Smooth muscle cell (in vitro differentiated cells): ENCODE results near the gene FANCE. TPM values are rescaled to one million over a fixed set of nuclear protein-coding genes. Genes with fewer than 3 reads are reported as not detected.
A peak's percentile ranks its signal among the peaks of the same experiment; 100 is the strongest.

ENCODE experiments used
- DNase-seq: peaks from one replicate; lab custom pipeline; 2025; ENCODE audit not compliant: unreplicated experiment; lab: John Stamatoyannopoulos, UW
- H2AFZ ChIP-seq: fragments of 200-600 bp; sonication (generic); 2 replicates; pipeline ENCODE4 v1.6.0; 2016; ENCODE audit warnings: antibody characterized with exemption, low read depth, mild to moderate bottlenecking
- H3F3A ChIP-seq: fragments of 200-600 bp; sonication (generic); 2 replicates; pipeline ENCODE4 v1.6.0; 2017; ENCODE audit warnings: antibody characterized with exemption, low read depth
- H3K27ac ChIP-seq: fragments of 200-600 bp; sonication (generic); 2 replicates; pipeline ENCODE4 v1.5.1; 2016; ENCODE audit warnings: low read depth, mild to moderate bottlenecking
- H3K27me3 ChIP-seq: fragments of 200-600 bp; sonication (generic); 2 replicates; pipeline ENCODE4 v1.6.1; 2016; ENCODE audit warnings: low read depth, mild to moderate bottlenecking
- H3K36me3 ChIP-seq: fragments of 200-600 bp; sonication (generic); 2 replicates; pipeline ENCODE4 v1.5.1; 2016; ENCODE audit warnings: low read depth
- H3K4me1 ChIP-seq: fragments of 200-600 bp; sonication (generic); 2 replicates; pipeline ENCODE4 v1.5.1; 2016; ENCODE audit warnings: low read depth
- H3K4me2 ChIP-seq: fragments of 200-600 bp; sonication (generic); 2 replicates; pipeline ENCODE4 v1.6.0; 2016; ENCODE audit warnings: mild to moderate bottlenecking
- H3K4me3 ChIP-seq: fragments of 200-600 bp; sonication (generic); 2 replicates; pipeline ENCODE4 v1.5.1; 2016; ENCODE audit warnings: mild to moderate bottlenecking
- H3K79me2 ChIP-seq: fragments of 200-600 bp; sonication (generic); 2 replicates; pipeline ENCODE4 v1.6.0; 2016; ENCODE audit warnings: low read depth, mild to moderate bottlenecking
- H3K9ac ChIP-seq: fragments of 200-600 bp; sonication (generic); 2 replicates; pipeline ENCODE4 v1.6.0; 2016; ENCODE audit warnings: low read depth
- H3K9me3 ChIP-seq: fragments of 200-600 bp; sonication (generic); replicated peaks from 2 replicates; pipeline ENCODE4 v1.5.1; 2016; ENCODE audit warnings: low read depth
- H4K20me1 ChIP-seq: fragments of 200-600 bp; sonication (generic); 2 replicates; pipeline ENCODE4 v1.6.0; 2016; ENCODE audit warnings: low read depth
- WGBS: methylation state at CpG from one replicate; pipeline ENCODE4 v1.1.7; 2016; ENCODE audit warnings: low lambda C conversion rate; 5-methylcytosine and 5-hydroxymethylcytosine counted together
- polyA plus RNA-seq: library from polyadenylated mRNA; unstranded; fragments of >200 nt; fragmentation: Nextera tagmentation; extraction: Ambion mirVana; gene quantifications from 2 replicates; pipeline ENCODE4 v1.2.1, GENCODE V29; 2016
- total RNA-seq: library from RNA; depleted of rRNA; stranded (reverse); fragments of >200 nt; gene quantifications from 2 replicates; pipeline ENCODE4 v1.2.3, GENCODE V29; 2014
- TF ChIP-seq, protein P1 (sequence below): fragments of 200-600 bp; sonication (generic); IDR thresholded peaks from 2 replicates; pipeline ENCODE4 v1.5.1; 2017; ENCODE audit warnings: borderline replicate concordance, mild to moderate bottlenecking, antibody characterized with exemption; ENCODE audit not compliant: insufficient read depth, poor library complexity, severe bottlenecking

The FANCE gene
- total and polyA plus RNA-seq, 2 experiments from 2014 or later: 3.6 to 5.6 TPM

DNA sequence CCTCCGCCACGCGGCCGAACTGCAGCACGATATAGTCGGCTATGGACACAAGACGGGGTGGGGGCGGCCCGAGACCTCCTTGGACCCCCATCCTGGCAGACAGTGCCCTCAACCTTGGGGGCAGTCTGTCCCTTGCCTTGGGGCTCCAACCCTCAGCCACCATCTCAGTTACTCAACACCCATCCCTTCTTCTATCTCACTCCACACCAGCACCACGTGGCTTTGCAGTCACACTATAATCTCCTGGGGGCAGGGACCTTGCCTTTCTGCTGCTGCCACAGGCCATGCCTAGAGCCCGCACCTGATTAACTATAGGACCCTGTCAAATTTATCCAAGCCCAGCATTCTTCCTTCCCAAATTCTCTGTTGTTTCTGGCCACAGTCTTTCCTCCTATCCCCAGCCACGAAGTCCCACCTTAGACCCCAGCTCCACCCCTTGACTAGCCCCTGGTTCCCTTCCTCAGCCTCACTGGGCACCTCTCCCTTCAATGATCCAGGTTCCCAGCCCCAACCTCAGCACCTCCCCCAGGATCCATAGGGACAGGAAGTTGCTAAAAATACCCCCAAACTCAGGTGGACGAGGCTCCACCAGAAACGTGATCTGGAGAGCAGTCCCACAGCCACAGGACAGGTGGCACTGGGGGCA is 46.4 kb downstream of the FANCE start:
- TF ChIP-seq, protein P1, sequence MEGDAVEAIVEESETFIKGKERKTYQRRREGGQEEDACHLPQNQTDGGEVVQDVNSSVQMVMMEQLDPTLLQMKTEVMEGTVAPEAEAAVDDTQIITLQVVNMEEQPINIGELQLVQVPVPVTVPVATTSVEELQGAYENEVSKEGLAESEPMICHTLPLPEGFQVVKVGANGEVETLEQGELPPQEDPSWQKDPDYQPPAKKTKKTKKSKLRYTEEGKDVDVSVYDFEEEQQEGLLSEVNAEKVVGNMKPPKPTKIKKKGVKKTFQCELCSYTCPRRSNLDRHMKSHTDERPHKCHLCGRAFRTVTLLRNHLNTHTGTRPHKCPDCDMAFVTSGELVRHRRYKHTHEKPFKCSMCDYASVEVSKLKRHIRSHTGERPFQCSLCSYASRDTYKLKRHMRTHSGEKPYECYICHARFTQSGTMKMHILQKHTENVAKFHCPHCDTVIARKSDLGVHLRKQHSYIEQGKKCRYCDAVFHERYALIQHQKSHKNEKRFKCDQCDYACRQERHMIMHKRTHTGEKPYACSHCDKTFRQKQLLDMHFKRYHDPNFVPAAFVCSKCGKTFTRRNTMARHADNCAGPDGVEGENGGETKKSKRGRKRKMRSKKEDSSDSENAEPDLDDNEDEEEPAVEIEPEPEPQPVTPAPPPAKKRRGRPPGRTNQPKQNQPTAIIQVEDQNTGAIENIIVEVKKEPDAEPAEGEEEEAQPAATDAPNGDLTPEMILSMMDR: no peak
- Histone ChIP-seq H3K79me2 (peaks cover 45% of the 10 kb centered on the region), H3F3A (peaks cover 12% of the 10 kb centered on the region), H3K27me3 (no peaks in the 10 kb centered on the region), H4K20me1 (peaks cover 25% of the 10 kb centered on the region), H3K4me1 (peaks cover 29% of the 10 kb centered on the region), H3K9ac (peak overlapping the region; percentile 97), H3K4me3 (peak overlapping the region; percentile 99), H3K36me3 (no peaks in the 10 kb centered on the region), H3K9me3 (no peaks in the 10 kb centered on the region), H3K4me2 (peak overlapping the region; percentile 98), H2AFZ (no peak overlapping the region), H3K27ac (peak overlapping the region; percentile 100)
- DNase-seq: no peak
- WGBS: 24% methylated on average over 14 of the region's 14 CpGs

DNA sequence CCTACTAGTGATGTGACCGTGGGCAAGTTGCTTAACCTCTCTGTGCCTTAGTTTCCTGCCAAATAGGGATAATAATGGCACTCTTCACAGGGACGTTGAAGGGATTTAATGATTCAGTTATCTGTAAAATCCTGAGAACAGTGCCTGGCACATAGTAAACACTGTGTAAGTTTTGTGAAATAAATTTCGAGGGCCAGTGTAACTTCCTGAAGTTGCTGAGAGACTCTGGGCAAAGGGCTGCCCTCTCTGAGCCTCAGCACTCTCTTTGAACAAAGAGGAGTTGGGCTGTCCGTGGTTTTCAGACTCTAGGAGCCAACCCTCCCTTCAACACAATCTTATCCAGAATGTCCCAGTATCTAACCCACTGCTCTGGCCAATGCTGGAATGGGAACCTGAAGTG is 47.2 kb downstream of the FANCE start:
- peaks cover 21% of the 10 kb centered on the region for H3K4me1 ChIP-seq
- no peak overlapping the region for H3K27ac ChIP-seq
- H3K9ac ChIP-seq: no peak overlapping the region
- peaks cover 37% of the 10 kb centered on the region for H3K79me2 ChIP-seq
- no peaks in the 10 kb centered on the region for H3K27me3 ChIP-seq
- TF ChIP-seq, protein P1: no peak
- no peak overlapping the region for H3K4me3 ChIP-seq
- peak overlapping the region; percentile 4 for H3K4me2 ChIP-seq
- H3K9me3 ChIP-seq: no peaks in the 10 kb centered on the region
- peaks cover 7% of the 10 kb centered on the region for H3F3A ChIP-seq
- no peaks in the 10 kb centered on the region for H3K36me3 ChIP-seq
- no peak for DNase-seq
- WGBS: 84% methylated on average over 4 of the region's 4 CpGs
- peaks cover 17% of the 10 kb centered on the region for H4K20me1 ChIP-seq
- no peak overlapping the region for H2AFZ ChIP-seq

DNA sequence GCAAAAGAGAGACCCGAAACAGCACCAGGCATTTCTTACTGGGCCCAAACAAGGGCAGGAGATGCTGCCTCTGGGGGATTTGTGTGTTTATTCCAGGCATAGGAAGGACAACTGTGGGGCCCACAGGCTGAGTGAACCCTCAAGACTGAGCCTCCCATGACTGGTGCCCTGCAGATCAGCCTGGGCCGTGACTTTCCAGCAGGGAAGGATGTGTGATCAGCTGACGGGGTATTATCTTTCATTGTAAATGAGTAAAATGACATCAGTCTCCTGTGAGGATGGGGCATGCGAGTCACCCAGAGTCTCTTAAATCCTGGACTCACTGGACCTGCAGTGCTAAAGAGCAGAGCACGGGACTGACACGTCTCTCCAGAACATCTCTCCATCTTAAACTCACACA is 48.6 kb downstream of the FANCE start:
- peak overlapping the region; percentile 48 for H3K27ac ChIP-seq
- H3K27me3 ChIP-seq: no peaks in the 10 kb centered on the region
- no peak overlapping the region for H3K9ac ChIP-seq
- H4K20me1 ChIP-seq: peaks cover 3% of the 10 kb centered on the region
- H3F3A ChIP-seq: peaks cover 7% of the 10 kb centered on the region
- peaks cover 9% of the 10 kb centered on the region for H3K4me1 ChIP-seq
- no peak for DNase-seq
- H2AFZ ChIP-seq: no peak overlapping the region
- no peaks in the 10 kb centered on the region for H3K9me3 ChIP-seq
- no peak overlapping the region for H3K4me3 ChIP-seq
- H3K79me2 ChIP-seq: peaks cover 22% of the 10 kb centered on the region
- H3K4me2 ChIP-seq: peak overlapping the region; percentile 53
- H3K36me3 ChIP-seq: no peaks in the 10 kb centered on the region
- TF ChIP-seq, protein P1: no peak
- WGBS: 24% methylated on average over 6 of the region's 6 CpGs

DNA sequence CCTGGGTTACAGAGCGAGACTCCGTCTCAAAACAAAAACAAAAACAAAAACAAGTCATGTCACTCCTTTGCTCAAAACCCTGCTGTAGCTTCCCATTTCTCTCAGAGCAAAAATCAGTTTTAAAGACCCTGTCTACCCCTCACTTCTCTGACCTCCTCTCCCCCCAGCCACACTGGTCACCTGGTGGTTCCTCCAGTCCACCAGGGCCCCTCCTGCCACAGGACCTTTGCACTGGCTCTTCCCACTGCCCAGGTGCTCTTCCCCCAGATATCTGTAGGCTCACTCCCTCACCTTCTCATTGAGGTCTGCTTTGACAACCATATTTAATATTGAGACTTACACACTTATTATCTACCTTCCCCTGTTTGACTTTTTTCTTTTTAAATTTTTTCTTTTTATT is 49.6 kb downstream of the FANCE start:
- Histone ChIP-seq H3K4me3 (no peak overlapping the region), H3K9ac (no peak overlapping the region), H3K4me2 (no peak overlapping the region), H3F3A (peaks cover 7% of the 10 kb centered on the region), H3K79me2 (peaks cover 12% of the 10 kb centered on the region), H3K27me3 (no peaks in the 10 kb centered on the region), H4K20me1 (no peaks in the 10 kb centered on the region), H2AFZ (no peak overlapping the region), H3K4me1 (peaks cover 9% of the 10 kb centered on the region), H3K27ac (no peak overlapping the region), H3K36me3 (no peaks in the 10 kb centered on the region), H3K9me3 (no peaks in the 10 kb centered on the region)
- no peak for DNase-seq
- WGBS: 93% methylated on average over 2 of the region's 2 CpGs
- TF ChIP-seq, protein P1: no peak
